Measurements from ENCODE around the gene LTA4H. TPM values are rescaled to one million over a fixed set of nuclear protein-coding genes. Genes with fewer than 3 reads are reported as not detected.
"Not testable (repeated sequence)": the region's sequence is repeated elsewhere in the genome, so short reads cannot be mapped to it uniquely, and the experiment has no call there.

Gene LTA4H
- total RNA-seq, 6 experiments from 2014 or later, result 19.0 to 32.5 (median 27.1) TPM

GRCh38 chr12:96070670-96071279 lies 35.4 kb upstream of the LTA4H start:
- no peak overlapping the region for H3K4me3 ChIP-seq
- no peaks in the 10 kb centered on the region for H3K27me3 ChIP-seq
- no peaks in the 10 kb centered on the region for H3K36me3 ChIP-seq
- 13% methylated on average over 5 of the region's 7 CpGs for WGBS (ENCODE audit: insufficient coverage, low coverage, low lambda C conversion rate, missing lambda C conversion rate)
- TF ChIP-seq CTCF (IDR thresholded peaks at IDR 0.05) (peak in 2 of 4 donors; percentile 8 to 12), POLR2A (IDR thresholded peaks at IDR 0.05) (no peak)
- ATAC-seq, result peak; percentile 39 to 62 (median 50)
- no peak for DNase-seq
- no peaks in the 10 kb centered on the region for H3K4me1 ChIP-seq
- intact Hi-C loops (cut with DNase I), result loop anchor here in 1 of 2 donors (10.0 kb wide), 1 partner anchor 54 kb away; no protein-coding TSS in a partner anchor
- H3K27ac ChIP-seq, result no peak overlapping the region
- H3K9me3 ChIP-seq, result no peaks in the 10 kb centered on the region

- Histone ChIP-seq H3K27ac (no peak overlapping the region), H3K36me3 (no peaks in the 10 kb centered on the region), H3K27me3 (no peaks in the 10 kb centered on the region), H3K4me3 (no peak overlapping the region), H3K4me1 (no peaks in the 10 kb centered on the region), H3K9me3 (no peaks in the 10 kb centered on the region)
- DNase-seq (no peak), ATAC-seq (no peak)
- TF ChIP-seq POLR2A (IDR thresholded peaks at IDR 0.05) (no peak), CTCF (IDR thresholded peaks at IDR 0.05) (no peak)
- intact Hi-C loops (cut with DNase I), result loop anchor here (10.0 kb wide), 3 partner anchors 55 to 145 kb away; no protein-coding TSS in a partner anchor
- WGBS (ENCODE audit: insufficient coverage, low coverage, low lambda C conversion rate, missing lambda C conversion rate), result 64% methylated on average over 7 of the region's 7 CpGs
Observed at GRCh38 chr12:96069511-96070231, 34.3 kb upstream of the LTA4H start.

- Histone ChIP-seq H3K36me3 (no peaks in the 10 kb centered on the region), H3K9me3 (no peaks in the 10 kb centered on the region), H3K4me3 (no peak overlapping the region), H3K27me3 (no peaks in the 10 kb centered on the region), H3K4me1 (no peaks in the 10 kb centered on the region), H3K27ac (no peak overlapping the region)
- TF ChIP-seq CTCF (IDR thresholded peaks at IDR 0.05) (no peak), POLR2A (IDR thresholded peaks at IDR 0.05) (no peak)
- 55% methylated on average over 2 of the region's 2 CpGs for WGBS (ENCODE audit: insufficient coverage, low coverage, low lambda C conversion rate, missing lambda C conversion rate)
- intact Hi-C loops (cut with DNase I), result loop anchor here (10.0 kb wide), 2 partner anchors 136 to 146 kb away; no protein-coding TSS in a partner anchor
- ATAC-seq, result no peak
- no peak for DNase-seq
Observed at GRCh38 chr12:96068636-96069035, 33.2 kb upstream of the LTA4H start.

GRCh38 chr12:96068111-96068510 lies 32.7 kb upstream of the LTA4H start:
- no peak for DNase-seq
- intact Hi-C loops (cut with DNase I), result loop anchor here (10.0 kb wide), 2 partner anchors 137 to 147 kb away; no protein-coding TSS in a partner anchor
- no peak for ATAC-seq
- WGBS (ENCODE audit: insufficient coverage, low coverage, low lambda C conversion rate, missing lambda C conversion rate), result 67% methylated on average over 5 of the region's 5 CpGs
- Histone ChIP-seq H3K36me3 (no peaks in the 10 kb centered on the region), H3K9me3 (no peaks in the 10 kb centered on the region), H3K27ac (no peak overlapping the region), H3K4me3 (no peak overlapping the region), H3K27me3 (no peaks in the 10 kb centered on the region), H3K4me1 (no peaks in the 10 kb centered on the region)
- no peak for TF ChIP-seq POLR2A (IDR thresholded peaks at IDR 0.05)
- TF ChIP-seq CTCF (IDR thresholded peaks at IDR 0.05), result no peak

GRCh38 chr12:96065776-96066175 lies 30.4 kb upstream of the LTA4H start:
- intact Hi-C loops (cut with DNase I), result loop anchor here (10.0 kb wide), 2 partner anchors 139 to 149 kb away; no protein-coding TSS in a partner anchor
- WGBS (ENCODE audit: insufficient coverage, low coverage, low lambda C conversion rate, missing lambda C conversion rate), result 100% methylated on average over 1 of the region's 3 CpGs
- ATAC-seq, result not testable (repeated sequence)

More at GRCh38 chr12:96065776-96066175, 30.4 kb upstream of the LTA4H start:
- H3K27me3 ChIP-seq, H3K27ac ChIP-seq, H3K9me3 ChIP-seq, H3K36me3 ChIP-seq, DNase-seq, H3K4me1 ChIP-seq, H3K4me3 ChIP-seq: not testable (repeated sequence)
